Nephron (organoid): ENCODE results near the gene COL20A1.
A peak's percentile ranks its signal among the peaks of the same experiment; 100 is the strongest.

Experiments used
- H3K27ac Mint-ChIP-seq, 3 experiments: 2 replicates each; pipeline ENCODE4 v1.8.0; 2020; ENCODE audit warnings: mixed read lengths in 3 of 3, mild to moderate bottlenecking in 2 of 3, moderate library complexity in 1 of 3
- H3K27me3 Mint-ChIP-seq: 2 replicates; pipeline ENCODE4 v1.8.0; 2021; ENCODE audit warnings: low read depth, mild to moderate bottlenecking, moderate library complexity, mixed read lengths
- H3K36me3 Mint-ChIP-seq: 2 replicates; pipeline ENCODE4 v1.8.0; 2020; ENCODE audit warnings: low read depth, mixed read lengths
- H3K4me1 Mint-ChIP-seq: 2 replicates; pipeline ENCODE4 v1.8.0; 2020; ENCODE audit warnings: mixed read lengths
- H3K4me3 Mint-ChIP-seq, 3 experiments: 2 replicates each; pipeline ENCODE4 v1.8.0; 2020; ENCODE audit warnings: mild to moderate bottlenecking in 3 of 3, mixed read lengths in 3 of 3, moderate library complexity in 2 of 3
- H3K9me3 Mint-ChIP-seq: 2 replicates; pipeline ENCODE4 v1.8.0; 2020; ENCODE audit warnings: mixed read lengths
- TF ChIP-seq, protein P1 (sequence below), 3 experiments: fragments of 200-600 bp; sonication (generic); IDR thresholded peaks; one replicate each; pipeline ENCODE4 v1.5.0; 2021; ENCODE audit warnings: antibody characterized with exemption in 3 of 3; ENCODE audit not compliant: unreplicated experiment in 3 of 3

Gene COL20A1

DNA sequence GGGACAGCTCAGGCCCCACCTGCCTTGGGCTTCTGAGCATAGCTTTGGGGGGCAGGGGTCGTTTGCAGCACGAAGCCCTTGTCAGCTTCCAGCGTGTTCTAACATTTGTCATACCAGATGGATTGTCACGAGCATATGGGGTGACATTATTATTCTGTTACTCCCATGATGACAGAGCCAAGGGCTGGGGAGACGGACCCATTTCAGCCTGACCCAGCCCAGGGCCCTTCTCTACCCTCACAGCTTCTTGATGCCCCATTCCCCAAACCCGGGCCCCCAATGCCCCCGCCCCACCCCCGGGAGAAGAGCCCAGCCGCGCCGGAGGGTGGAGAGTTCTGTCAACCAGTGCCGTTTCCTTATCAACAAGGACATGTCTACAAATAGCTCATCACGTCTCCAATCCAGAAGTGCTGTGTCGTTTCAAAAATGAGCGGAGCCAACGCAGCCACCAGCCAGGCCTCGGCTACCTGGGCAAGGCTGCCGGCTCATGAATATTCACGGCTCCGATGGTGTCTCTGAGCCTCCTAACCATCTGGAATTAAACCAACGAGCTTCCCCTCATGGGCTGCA is 77.7 kb downstream of the COL20A1 start:
- Mint-ChIP-seq H3K4me1 (peaks cover 17% of the 10 kb centered on the region), H3K36me3 (peaks cover 3% of the 10 kb centered on the region), H3K4me3 (no peak overlapping the region), H3K27me3 (peaks cover 18% of the 10 kb centered on the region), H3K27ac (peak overlapping the region in 1 of 3 experiments; percentile 65), H3K9me3 (no peaks in the 10 kb centered on the region)
- TF ChIP-seq, protein P1, sequence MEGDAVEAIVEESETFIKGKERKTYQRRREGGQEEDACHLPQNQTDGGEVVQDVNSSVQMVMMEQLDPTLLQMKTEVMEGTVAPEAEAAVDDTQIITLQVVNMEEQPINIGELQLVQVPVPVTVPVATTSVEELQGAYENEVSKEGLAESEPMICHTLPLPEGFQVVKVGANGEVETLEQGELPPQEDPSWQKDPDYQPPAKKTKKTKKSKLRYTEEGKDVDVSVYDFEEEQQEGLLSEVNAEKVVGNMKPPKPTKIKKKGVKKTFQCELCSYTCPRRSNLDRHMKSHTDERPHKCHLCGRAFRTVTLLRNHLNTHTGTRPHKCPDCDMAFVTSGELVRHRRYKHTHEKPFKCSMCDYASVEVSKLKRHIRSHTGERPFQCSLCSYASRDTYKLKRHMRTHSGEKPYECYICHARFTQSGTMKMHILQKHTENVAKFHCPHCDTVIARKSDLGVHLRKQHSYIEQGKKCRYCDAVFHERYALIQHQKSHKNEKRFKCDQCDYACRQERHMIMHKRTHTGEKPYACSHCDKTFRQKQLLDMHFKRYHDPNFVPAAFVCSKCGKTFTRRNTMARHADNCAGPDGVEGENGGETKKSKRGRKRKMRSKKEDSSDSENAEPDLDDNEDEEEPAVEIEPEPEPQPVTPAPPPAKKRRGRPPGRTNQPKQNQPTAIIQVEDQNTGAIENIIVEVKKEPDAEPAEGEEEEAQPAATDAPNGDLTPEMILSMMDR (IDR thresholded peaks at IDR 0.05; ENCODE audit: unreplicated experiment in 3 of 3) = no peak

DNA sequence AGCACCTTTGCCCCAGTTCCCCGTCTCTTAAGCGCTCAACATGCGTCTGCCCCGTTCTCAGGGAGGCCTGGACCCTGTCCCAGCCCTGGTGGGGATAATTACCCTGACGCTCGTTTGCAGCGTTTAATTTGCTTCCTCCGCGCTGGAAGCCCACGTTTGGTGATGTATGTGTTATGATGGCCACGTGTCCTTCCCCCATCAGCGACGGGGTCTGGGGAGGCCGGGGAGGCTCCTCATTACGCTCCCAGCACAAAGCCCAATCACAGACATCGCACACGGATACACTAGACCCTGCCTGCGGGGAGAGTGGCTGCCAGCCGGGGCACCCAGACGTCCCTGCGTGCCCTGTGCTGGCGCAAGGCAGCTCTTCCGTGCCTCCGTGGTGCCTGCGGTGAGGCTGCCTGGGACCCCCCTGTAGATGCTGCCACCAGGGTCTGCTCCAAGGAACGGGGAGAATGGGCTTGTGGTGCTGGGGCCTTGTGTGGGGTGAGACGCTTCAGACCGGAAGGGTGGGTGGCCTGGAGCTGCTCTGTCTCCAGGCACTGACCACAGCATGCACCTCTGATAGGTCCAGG is 78.4 kb downstream of the COL20A1 start:
- H3K4me1 Mint-ChIP-seq = peaks cover 22% of the 10 kb centered on the region
- TF ChIP-seq, protein P1 (IDR thresholded peaks at IDR 0.05; ENCODE audit: unreplicated experiment in 3 of 3) = no peak
- peaks cover 23% of the 10 kb centered on the region for H3K27me3 Mint-ChIP-seq
- peak overlapping the region in 1 of 3 experiments; percentile 1 for H3K4me3 Mint-ChIP-seq
- H3K9me3 Mint-ChIP-seq = no peaks in the 10 kb centered on the region
- H3K27ac Mint-ChIP-seq = peak overlapping the region in 1 of 3 experiments; percentile 65
- peaks cover 3% of the 10 kb centered on the region for H3K36me3 Mint-ChIP-seq

DNA sequence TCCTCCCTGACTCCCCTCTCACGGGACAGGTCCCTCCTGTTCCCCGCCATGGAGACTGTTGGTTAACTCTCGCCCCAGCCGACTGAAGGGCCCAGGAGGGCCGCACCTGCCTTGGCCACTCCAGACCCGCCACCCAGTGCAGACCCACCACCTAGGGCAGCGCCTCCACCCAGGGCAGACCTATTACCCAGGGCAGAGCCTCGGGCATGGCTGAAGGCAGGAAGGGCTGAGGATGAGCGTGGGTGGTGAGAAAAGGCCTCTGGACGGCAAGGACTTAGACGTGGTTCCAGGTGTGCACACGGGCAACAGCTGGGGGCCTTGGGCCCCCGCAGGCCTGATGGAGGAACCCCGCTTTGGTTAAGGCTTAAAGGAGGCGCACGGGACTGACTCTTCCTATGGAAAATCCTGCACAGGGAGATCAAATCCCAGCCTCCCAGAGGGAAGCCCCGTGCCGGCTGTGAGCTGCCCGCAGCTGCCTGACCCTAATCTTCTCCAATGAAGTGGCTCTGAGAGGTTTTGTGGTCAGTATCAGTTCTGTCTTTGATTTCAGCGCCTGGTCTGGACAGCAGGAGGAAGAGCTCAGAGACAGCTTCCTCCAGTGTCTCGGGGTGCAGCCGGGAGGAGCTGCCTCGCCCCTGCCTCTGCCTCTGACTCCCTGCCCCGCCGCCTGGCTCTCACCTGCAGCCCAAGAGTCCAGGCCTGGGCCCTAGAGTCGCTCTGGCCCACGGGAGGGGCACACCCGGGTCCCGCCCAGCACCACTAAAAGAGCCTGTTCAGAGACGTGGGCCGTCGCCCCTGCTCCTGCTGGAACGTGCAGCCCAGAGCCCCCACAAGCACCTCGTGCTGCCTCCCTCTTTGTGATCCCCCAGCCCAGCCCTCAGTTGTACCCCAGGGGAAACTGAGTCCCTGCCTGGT is 80.2 kb downstream of the COL20A1 start:
- TF ChIP-seq, protein P1 (IDR thresholded peaks at IDR 0.05; ENCODE audit: unreplicated experiment in 3 of 3) = no peak
- H3K36me3 Mint-ChIP-seq = peaks cover 3% of the 10 kb centered on the region
- peaks cover 23% of the 10 kb centered on the region for H3K27me3 Mint-ChIP-seq
- H3K9me3 Mint-ChIP-seq = no peaks in the 10 kb centered on the region
- H3K4me1 Mint-ChIP-seq = peaks cover 22% of the 10 kb centered on the region
- H3K27ac Mint-ChIP-seq = peak overlapping the region in 1 of 3 experiments; percentile 76
- H3K4me3 Mint-ChIP-seq = no peak overlapping the region

DNA sequence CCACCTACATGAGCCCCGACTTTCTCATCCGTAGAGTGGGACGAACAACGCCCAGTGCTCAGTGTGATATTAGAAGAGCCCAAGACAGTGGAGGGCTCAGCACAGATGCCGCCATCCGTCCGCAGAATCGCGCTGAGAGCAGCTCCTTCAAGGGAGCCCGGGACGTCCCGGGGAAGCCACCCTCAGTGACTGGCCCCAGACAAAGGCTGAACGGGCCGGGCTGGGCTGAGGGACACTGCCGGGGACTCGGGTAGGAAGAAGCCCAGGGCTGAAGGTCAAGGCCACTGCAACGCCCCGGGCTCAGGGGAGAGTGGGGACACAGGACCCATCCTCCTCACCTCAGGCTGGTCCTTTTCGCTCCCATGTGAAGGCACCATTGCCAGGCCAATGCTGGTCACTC is 81.0 kb downstream of the COL20A1 start:
- TF ChIP-seq, protein P1 (IDR thresholded peaks at IDR 0.05; ENCODE audit: unreplicated experiment in 3 of 3) = no peak
- peaks cover 2% of the 10 kb centered on the region for H3K36me3 Mint-ChIP-seq
- peaks cover 28% of the 10 kb centered on the region for H3K4me1 Mint-ChIP-seq
- H3K4me3 Mint-ChIP-seq = peak overlapping the region in 2 of 3 experiments; percentile 44 to 50
- peak overlapping the region in 2 of 3 experiments; percentile 48 to 76 for H3K27ac Mint-ChIP-seq
- peaks cover 28% of the 10 kb centered on the region for H3K27me3 Mint-ChIP-seq
- no peaks in the 10 kb centered on the region for H3K9me3 Mint-ChIP-seq

DNA sequence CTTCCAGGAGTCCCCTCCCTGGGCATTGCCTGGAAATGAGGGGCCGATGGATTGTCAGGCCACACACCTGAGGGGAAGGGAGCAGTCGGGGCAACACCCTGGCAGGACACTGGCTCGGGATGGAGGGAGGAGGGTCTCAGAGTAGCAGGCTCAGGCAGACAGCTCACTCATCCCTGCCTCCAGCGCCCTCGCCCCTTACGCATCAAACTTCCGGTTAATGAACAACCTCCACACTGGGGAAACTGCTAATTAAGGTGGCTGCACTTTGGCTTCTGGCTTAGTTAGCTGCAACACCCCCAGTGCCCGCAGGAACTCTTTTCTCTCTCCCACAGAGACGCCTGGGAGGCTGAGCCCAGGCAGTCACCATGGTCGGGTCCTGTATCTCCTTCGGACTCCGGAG is 81.5 kb downstream of the COL20A1 start:
- Mint-ChIP-seq H3K36me3 (no peaks in the 10 kb centered on the region), H3K27me3 (peaks cover 28% of the 10 kb centered on the region), H3K4me1 (peaks cover 28% of the 10 kb centered on the region), H3K4me3 (peak overlapping the region in 1 of 3 experiments; percentile 50), H3K27ac (peak overlapping the region in 2 of 3 experiments; percentile 48 to 76), H3K9me3 (no peaks in the 10 kb centered on the region)
- TF ChIP-seq, protein P1 (IDR thresholded peaks at IDR 0.05; ENCODE audit: unreplicated experiment in 3 of 3) = no peak
